Esophagus muscularis mucosa (tissue), 4 donors: ENCODE data around the gene HSPB6.

Source experiments
- CTCF ChIP-seq, 3 experiments: fragments of 200-600 bp in 2 of 3; fragments of 450-650 bp in 1 of 3; sonication (generic) in 2 of 3; IDR thresholded peaks; one replicate each; pipeline ENCODE4 v1.5.1; 2017 to 2019; ENCODE audit warnings: antibody characterized with exemption in 3 of 3, mild to moderate bottlenecking in 2 of 3, moderate library complexity in 1 of 3
- EP300 ChIP-seq: sonication (generic); formaldehyde crosslinking; IDR thresholded peaks from one replicate; pipeline ENCODE4 v1.6.1; 2017; ENCODE audit warnings: antibody characterized with exemption
- POLR2A ChIP-seq: fragments of 450-650 bp; IDR thresholded peaks from one replicate; pipeline ENCODE4 v1.6.1; 2017; ENCODE audit warnings: antibody characterized with exemption, moderate library complexity, mild to moderate bottlenecking, low read depth

DNA sequence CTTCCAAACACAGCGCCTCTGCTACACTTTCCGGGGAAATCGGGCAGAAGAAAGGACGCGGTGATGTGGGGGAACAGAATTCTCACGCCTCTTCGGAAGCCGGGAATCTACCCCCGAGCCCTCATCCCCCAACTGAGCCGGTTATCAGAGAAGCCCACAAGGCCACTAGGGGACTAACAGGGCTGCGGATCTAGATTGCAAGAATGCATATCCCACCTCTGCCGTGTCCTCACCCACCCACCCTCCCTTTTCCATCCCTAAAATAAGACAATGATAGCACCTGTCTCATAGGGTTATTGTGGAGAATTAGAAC is 15.7 kb downstream of the HSPB6 start:
- TF ChIP-seq POLR2A (no peak), CTCF (IDR thresholded peaks at IDR 0.05) (no peak), EP300 (no peak)
